GM23338 (cell line): ENCODE data around the gene NPHP4. TPM values are rescaled to one million over a fixed set of nuclear protein-coding genes. Genes with fewer than 3 reads are reported as not detected.

Source experiments
- ATAC-seq: fragments of 200-7000 bp; cut with Tn5 transposase; 3 replicates; pipeline ENCODE4 v1.9.1; 2020
- DNase-seq: peaks from one replicate; pipeline ENCODE4 v3.0.0-alpha.2; 2015; ENCODE audit warnings: low spot score
- H2AFZ ChIP-seq: fragments of 200-600 bp; sonication (generic); 2 replicates; pipeline ENCODE4 v1.8.0; 2016; ENCODE audit warnings: antibody characterized with exemption, mild to moderate bottlenecking, moderate library complexity
- H3F3A ChIP-seq: fragments of 200-600 bp; sonication (generic); replicated peaks from 2 replicates; pipeline ENCODE4 v1.8.0; 2017; ENCODE audit warnings: antibody characterized with exemption, mixed run types, low read depth
- H3K27ac ChIP-seq: fragments of 200-600 bp; sonication (generic); 2 replicates; pipeline ENCODE4 v1.6.1; 2016; ENCODE audit warnings: low read depth
- H3K27me3 ChIP-seq: fragments of 200-600 bp; sonication (generic); 2 replicates; pipeline ENCODE4 v1.8.0; 2016; ENCODE audit warnings: mild to moderate bottlenecking, mixed run types, moderate library complexity; ENCODE audit not compliant: insufficient read depth
- H3K36me3 ChIP-seq: fragments of 200-600 bp; sonication (generic); 2 replicates; pipeline ENCODE4 v1.8.0; 2016; ENCODE audit warnings: mild to moderate bottlenecking; ENCODE audit not compliant: insufficient read depth
- H3K4me1 ChIP-seq: fragments of 200-600 bp; sonication (generic); 2 replicates; pipeline ENCODE4 v1.8.0; 2016; ENCODE audit warnings: mild to moderate bottlenecking, moderate library complexity; ENCODE audit not compliant: insufficient read depth
- H3K4me2 ChIP-seq: fragments of 200-600 bp; sonication (generic); 2 replicates; pipeline ENCODE4 v1.7.1; 2017; ENCODE audit warnings: mixed run types
- H3K4me3 ChIP-seq: fragments of 200-600 bp; sonication (generic); 2 replicates; pipeline ENCODE4 v1.6.1; 2016; ENCODE audit warnings: mixed run types
- H3K79me2 ChIP-seq: fragments of 200-600 bp; sonication (generic); replicated peaks from 2 replicates; pipeline ENCODE4 v1.8.0; 2017; ENCODE audit warnings: mild to moderate bottlenecking; ENCODE audit not compliant: insufficient read depth
- H3K9me2 ChIP-seq: fragments of 200-600 bp; sonication (generic); 2 replicates; pipeline ENCODE4 v1.8.0; 2017; ENCODE audit not compliant: insufficient read depth
- H4K20me1 ChIP-seq: fragments of 200-600 bp; sonication (generic); replicated peaks from 2 replicates; pipeline ENCODE4 v1.8.0; 2017; ENCODE audit warnings: mild to moderate bottlenecking; ENCODE audit not compliant: insufficient read depth
- H3K27ac Mint-ChIP-seq: 2 replicates; pipeline ENCODE4 v1.8.0; 2020; ENCODE audit warnings: inconsistent platforms, mild to moderate bottlenecking, moderate library complexity, mixed read lengths
- H3K27me3 Mint-ChIP-seq: 3 replicates; pipeline ENCODE4 v1.8.0; 2022; ENCODE audit warnings: low read depth, mild to moderate bottlenecking, moderate library complexity, mixed read lengths, inconsistent platforms; ENCODE audit not compliant: insufficient read depth, poor library complexity
- H3K36me3 Mint-ChIP-seq: 3 replicates; pipeline ENCODE4 v1.8.0; 2021; ENCODE audit warnings: low read depth, mild to moderate bottlenecking, inconsistent platforms, moderate library complexity, mixed read lengths
- H3K4me1 Mint-ChIP-seq: 3 replicates; pipeline ENCODE4 v1.8.0; 2020; ENCODE audit warnings: mild to moderate bottlenecking, inconsistent platforms, mixed read lengths
- H3K4me3 Mint-ChIP-seq: 3 replicates; pipeline ENCODE4 v1.8.0; 2021; ENCODE audit warnings: moderate library complexity, mild to moderate bottlenecking, inconsistent platforms, mixed read lengths
- H3K9me3 Mint-ChIP-seq: 3 replicates; pipeline ENCODE4 v1.8.0; 2020; ENCODE audit warnings: moderate library complexity, mild to moderate bottlenecking, inconsistent platforms, mixed read lengths
- CREB1 ChIP-seq: fragments of 250-450 bp; sonication (Bioruptor Pico); IDR thresholded peaks from 2 replicates; pipeline ENCODE4 v1.5.0; 2020; ENCODE audit warnings: low read depth, mild to moderate bottlenecking, moderate library complexity
- EZH2 ChIP-seq: fragments of 200-600 bp; sonication (generic); IDR thresholded peaks from one replicate; pipeline ENCODE4 v1.8.0; 2017; ENCODE audit warnings: antibody characterized with exemption, mild to moderate bottlenecking, low read depth; ENCODE audit not compliant: unreplicated experiment
- EZH2phosphoT487 ChIP-seq: fragments of 200-600 bp; sonication (generic); IDR thresholded peaks from one replicate; pipeline ENCODE4 v1.8.1; 2018; ENCODE audit warnings: antibody characterized with exemption; ENCODE audit not compliant: unreplicated experiment
- JUNB ChIP-seq: IDR thresholded peaks from one replicate; pipeline ENCODE4 v1.6.1; 2016; ENCODE audit warnings: antibody characterized with exemption; ENCODE audit not compliant: unreplicated experiment
- NANOG ChIP-seq: IDR thresholded peaks from 2 replicates; pipeline ENCODE4 v1.6.1; 2016; ENCODE audit warnings: antibody characterized with exemption, borderline replicate concordance
- POLR2AphosphoS5 ChIP-seq: IDR thresholded peaks from 2 replicates; pipeline ENCODE4 v1.6.1; 2016; ENCODE audit warnings: antibody characterized with exemption, low read depth
- ZNF114 ChIP-seq: fragments of 250-450 bp; sonication (Bioruptor Pico); IDR thresholded peaks from 2 replicates; pipeline ENCODE4 v1.5.0; 2020; ENCODE audit warnings: mild to moderate bottlenecking, moderate library complexity
- polyA plus RNA-seq: library from polyadenylated mRNA; unstranded; fragments of >200 nt; fragmentation: Nextera tagmentation; extraction: Ambion mirVana; gene quantifications from 2 replicates; pipeline ENCODE4 v1.2.1, GENCODE V29; 2016
- total RNA-seq: library from RNA; depleted of rRNA; stranded (reverse); fragments of >200 nt; shearing (Covaris generic); gene quantifications from 2 replicates; pipeline ENCODE4 v1.2.3, GENCODE V29; 2014
- TF ChIP-seq, protein P1 (sequence below): IDR thresholded peaks from one replicate; pipeline ENCODE4 v1.6.1; 2018; ENCODE audit warnings: antibody characterized with exemption; ENCODE audit not compliant: unreplicated experiment
- TF ChIP-seq, protein P2 (sequence below): fragments of 250-450 bp; sonication (Bioruptor Pico); IDR thresholded peaks from 2 replicates; pipeline ENCODE4 v1.5.0; 2020; ENCODE audit warnings: mild to moderate bottlenecking, moderate library complexity

Gene NPHP4
- total and polyA plus RNA-seq, 2 experiments from 2014 or later: 2.5 to 12.4 TPM

DNA sequence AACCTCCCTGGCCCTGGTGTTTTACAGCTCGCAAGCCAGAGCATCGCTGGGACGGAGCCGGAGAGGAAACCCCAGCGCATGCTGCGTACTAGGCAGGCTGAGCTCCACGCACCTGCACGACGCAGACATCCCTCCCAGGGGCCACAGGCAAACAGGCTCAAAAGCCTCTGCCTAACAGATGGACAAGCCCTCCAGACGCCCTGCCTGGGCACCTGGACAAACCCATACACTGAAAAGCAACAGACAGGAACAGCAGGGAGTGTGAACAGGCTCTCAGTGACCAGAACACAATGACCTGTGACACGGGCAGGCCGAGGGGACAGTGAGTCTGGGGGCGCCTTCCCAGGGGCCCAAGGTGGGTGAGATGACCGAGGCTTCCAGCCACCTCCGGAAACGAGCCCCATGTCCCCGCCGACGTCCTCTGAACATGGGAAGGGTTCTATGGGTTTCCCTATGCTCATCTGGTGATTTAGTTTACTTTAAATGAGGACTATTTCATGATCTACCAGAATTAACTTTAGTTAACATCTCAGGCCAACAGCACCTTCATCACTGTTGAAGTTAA lies 40.3 kb downstream of the NPHP4 start:
- Mint-ChIP-seq H3K9me3 (no peaks in the 10 kb centered on the region), H3K4me1 (no peaks in the 10 kb centered on the region), H3K27me3 (peaks cover 8% of the 10 kb centered on the region), H3K4me3 (no peak overlapping the region), H3K27ac (no peak overlapping the region), H3K36me3 (peaks cover 10% of the 10 kb centered on the region)
- no peak overlapping the region for H3K4me3 ChIP-seq
- H3K9me2 ChIP-seq: no peaks in the 10 kb centered on the region
- H3K27me3 ChIP-seq: no peaks in the 10 kb centered on the region
- H3K4me2 ChIP-seq: no peak overlapping the region
- no peak overlapping the region for H3K27ac ChIP-seq
- TF ChIP-seq CREB1 (CRISPR knock-in tag): no peak
- TF ChIP-seq, protein P1, sequence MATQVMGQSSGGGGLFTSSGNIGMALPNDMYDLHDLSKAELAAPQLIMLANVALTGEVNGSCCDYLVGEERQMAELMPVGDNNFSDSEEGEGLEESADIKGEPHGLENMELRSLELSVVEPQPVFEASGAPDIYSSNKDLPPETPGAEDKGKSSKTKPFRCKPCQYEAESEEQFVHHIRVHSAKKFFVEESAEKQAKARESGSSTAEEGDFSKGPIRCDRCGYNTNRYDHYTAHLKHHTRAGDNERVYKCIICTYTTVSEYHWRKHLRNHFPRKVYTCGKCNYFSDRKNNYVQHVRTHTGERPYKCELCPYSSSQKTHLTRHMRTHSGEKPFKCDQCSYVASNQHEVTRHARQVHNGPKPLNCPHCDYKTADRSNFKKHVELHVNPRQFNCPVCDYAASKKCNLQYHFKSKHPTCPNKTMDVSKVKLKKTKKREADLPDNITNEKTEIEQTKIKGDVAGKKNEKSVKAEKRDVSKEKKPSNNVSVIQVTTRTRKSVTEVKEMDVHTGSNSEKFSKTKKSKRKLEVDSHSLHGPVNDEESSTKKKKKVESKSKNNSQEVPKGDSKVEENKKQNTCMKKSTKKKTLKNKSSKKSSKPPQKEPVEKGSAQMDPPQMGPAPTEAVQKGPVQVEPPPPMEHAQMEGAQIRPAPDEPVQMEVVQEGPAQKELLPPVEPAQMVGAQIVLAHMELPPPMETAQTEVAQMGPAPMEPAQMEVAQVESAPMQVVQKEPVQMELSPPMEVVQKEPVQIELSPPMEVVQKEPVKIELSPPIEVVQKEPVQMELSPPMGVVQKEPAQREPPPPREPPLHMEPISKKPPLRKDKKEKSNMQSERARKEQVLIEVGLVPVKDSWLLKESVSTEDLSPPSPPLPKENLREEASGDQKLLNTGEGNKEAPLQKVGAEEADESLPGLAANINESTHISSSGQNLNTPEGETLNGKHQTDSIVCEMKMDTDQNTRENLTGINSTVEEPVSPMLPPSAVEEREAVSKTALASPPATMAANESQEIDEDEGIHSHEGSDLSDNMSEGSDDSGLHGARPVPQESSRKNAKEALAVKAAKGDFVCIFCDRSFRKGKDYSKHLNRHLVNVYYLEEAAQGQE: no peak
- no peaks in the 10 kb centered on the region for H3K79me2 ChIP-seq
- no peaks in the 10 kb centered on the region for H3K36me3 ChIP-seq
- DNase-seq: no peak
- no peaks in the 10 kb centered on the region for H3K4me1 ChIP-seq
- no peak for ATAC-seq
- 0 out of 2 replicates have a peak, but pooled peaks cover 3% of the 10 kb centered on the region for H4K20me1 ChIP-seq
- no peaks in the 10 kb centered on the region for H3F3A ChIP-seq
- no peak overlapping the region for H2AFZ ChIP-seq

DNA sequence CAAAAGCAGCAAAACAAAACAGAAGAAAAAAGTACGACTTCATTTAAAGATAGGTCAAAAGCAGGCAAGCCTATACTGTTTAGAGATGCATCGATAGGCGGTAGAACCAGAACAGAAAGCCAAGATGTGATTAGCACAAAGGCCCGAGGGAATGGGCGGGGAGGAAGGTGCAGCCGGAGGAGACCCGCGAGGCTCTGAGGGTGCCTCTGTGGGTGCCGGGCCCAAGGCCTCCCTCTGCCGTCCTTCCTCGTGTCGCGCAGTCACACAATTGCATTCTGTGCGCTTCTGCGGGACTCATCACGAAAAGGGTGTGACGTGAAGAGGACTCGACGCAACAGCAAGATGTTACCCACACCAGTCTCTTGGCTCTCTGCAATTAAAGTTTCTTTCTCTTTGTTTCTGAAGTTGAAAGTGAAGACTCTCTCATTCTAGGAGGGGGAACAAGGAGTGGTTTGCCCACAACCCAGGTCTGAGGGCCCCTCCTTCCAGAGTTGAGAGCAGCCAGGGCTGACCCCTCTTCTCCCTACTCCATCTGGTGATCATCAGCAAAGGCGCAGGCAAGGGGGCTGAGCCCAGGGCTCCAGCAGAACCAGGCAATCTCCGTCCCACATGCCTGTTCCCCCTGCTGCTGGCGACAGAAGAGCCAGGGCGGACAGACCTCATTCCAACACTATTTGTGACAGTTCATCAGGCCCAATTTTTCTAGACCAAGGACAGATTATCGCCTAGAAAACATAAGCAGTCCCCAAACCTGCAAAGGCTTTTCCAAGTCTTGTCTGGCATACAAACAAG lies 41.0 kb downstream of the NPHP4 start:
- Histone ChIP-seq H3K36me3 (no peaks in the 10 kb centered on the region), H3K4me1 (no peaks in the 10 kb centered on the region), H2AFZ (no peak overlapping the region), H4K20me1 (0 out of 2 replicates have a peak, but pooled peaks cover 3% of the 10 kb centered on the region), H3K4me2 (no peak overlapping the region), H3K4me3 (no peak overlapping the region), H3K27me3 (no peaks in the 10 kb centered on the region), H3K79me2 (no peaks in the 10 kb centered on the region), H3K9me2 (no peaks in the 10 kb centered on the region), H3F3A (no peaks in the 10 kb centered on the region), H3K27ac (no peak overlapping the region)
- no peak for ATAC-seq
- no peaks in the 10 kb centered on the region for H3K9me3 Mint-ChIP-seq
- DNase-seq: no peak
- H3K4me3 Mint-ChIP-seq: no peak overlapping the region
- H3K27me3 Mint-ChIP-seq: peaks cover 7% of the 10 kb centered on the region
- H3K27ac Mint-ChIP-seq: no peak overlapping the region
- no peaks in the 10 kb centered on the region for H3K4me1 Mint-ChIP-seq
- peaks cover 14% of the 10 kb centered on the region for H3K36me3 Mint-ChIP-seq
- TF ChIP-seq, protein P2, sequence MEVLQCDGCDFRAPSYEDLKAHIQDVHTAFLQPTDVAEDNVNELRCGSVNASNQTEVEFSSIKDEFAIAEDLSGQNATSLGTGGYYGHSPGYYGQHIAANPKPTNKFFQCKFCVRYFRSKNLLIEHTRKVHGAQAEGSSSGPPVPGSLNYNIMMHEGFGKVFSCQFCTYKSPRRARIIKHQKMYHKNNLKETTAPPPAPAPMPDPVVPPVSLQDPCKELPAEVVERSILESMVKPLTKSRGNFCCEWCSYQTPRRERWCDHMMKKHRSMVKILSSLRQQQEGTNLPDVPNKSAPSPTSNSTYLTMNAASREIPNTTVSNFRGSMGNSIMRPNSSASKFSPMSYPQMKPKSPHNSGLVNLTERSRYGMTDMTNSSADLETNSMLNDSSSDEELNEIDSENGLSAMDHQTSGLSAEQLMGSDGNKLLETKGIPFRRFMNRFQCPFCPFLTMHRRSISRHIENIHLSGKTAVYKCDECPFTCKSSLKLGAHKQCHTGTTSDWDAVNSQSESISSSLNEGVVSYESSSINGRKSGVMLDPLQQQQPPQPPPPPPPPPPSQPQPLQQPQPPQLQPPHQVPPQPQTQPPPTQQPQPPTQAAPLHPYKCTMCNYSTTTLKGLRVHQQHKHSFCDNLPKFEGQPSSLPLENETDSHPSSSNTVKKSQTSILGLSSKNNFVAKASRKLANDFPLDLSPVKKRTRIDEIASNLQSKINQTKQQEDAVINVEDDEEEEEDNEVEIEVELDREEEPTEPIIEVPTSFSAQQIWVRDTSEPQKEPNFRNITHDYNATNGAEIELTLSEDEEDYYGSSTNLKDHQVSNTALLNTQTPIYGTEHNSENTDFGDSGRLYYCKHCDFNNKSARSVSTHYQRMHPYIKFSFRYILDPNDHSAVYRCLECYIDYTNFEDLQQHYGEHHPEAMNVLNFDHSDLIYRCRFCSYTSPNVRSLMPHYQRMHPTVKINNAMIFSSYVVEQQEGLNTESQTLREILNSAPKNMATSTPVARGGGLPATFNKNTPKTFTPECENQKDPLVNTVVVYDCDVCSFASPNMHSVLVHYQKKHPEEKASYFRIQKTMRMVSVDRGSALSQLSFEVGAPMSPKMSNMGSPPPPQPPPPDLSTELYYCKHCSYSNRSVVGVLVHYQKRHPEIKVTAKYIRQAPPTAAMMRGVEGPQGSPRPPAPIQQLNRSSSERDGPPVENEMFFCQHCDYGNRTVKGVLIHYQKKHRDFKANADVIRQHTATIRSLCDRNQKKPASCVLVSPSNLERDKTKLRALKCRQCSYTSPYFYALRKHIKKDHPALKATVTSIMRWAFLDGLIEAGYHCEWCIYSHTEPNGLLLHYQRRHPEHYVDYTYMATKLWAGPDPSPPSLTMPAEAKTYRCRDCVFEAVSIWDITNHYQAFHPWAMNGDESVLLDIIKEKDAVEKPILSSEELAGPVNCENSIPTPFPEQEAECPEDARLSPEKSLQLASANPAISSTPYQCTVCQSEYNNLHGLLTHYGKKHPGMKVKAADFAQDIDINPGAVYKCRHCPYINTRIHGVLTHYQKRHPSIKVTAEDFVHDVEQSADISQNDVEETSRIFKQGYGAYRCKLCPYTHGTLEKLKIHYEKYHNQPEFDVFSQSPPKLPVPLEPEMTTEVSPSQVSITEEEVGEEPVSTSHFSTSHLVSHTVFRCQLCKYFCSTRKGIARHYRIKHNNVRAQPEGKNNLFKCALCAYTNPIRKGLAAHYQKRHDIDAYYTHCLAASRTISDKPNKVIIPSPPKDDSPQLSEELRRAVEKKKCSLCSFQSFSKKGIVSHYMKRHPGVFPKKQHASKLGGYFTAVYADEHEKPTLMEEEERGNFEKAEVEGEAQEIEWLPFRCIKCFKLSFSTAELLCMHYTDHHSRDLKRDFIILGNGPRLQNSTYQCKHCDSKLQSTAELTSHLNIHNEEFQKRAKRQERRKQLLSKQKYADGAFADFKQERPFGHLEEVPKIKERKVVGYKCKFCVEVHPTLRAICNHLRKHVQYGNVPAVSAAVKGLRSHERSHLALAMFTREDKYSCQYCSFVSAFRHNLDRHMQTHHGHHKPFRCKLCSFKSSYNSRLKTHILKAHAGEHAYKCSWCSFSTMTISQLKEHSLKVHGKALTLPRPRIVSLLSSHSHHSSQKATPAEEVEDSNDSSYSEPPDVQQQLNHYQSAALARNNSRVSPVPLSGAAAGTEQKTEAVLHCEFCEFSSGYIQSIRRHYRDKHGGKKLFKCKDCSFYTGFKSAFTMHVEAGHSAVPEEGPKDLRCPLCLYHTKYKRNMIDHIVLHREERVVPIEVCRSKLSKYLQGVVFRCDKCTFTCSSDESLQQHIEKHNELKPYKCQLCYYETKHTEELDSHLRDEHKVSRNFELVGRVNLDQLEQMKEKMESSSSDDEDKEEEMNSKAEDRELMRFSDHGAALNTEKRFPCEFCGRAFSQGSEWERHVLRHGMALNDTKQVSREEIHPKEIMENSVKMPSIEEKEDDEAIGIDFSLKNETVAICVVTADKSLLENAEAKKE (CRISPR knock-in tag): no peak
- TF ChIP-seq CREB1 (CRISPR knock-in tag) (no peak), EZH2phosphoT487 (no peak), NANOG (no peak), JUNB (no peak), EZH2 (no peak), POLR2AphosphoS5 (no peak), ZNF114 (CRISPR knock-in tag) (no peak)
